Stimulated activated CD8-positive, alpha-beta memory T cell treated with anti-CD3 and anti-CD28 coated beads, Interleukin-2, amount 100 ng/mL, for 1 hour (primary cell): Measurements from ENCODE around the gene TSGA10IP.

Experiments used
- DNase-seq, 2 donors: peaks; one replicate each; pipeline ENCODE4 v3.0.0-alpha.2; 2020; ENCODE audit warnings: low read depth in 2 of 2

Gene TSGA10IP

DNA sequence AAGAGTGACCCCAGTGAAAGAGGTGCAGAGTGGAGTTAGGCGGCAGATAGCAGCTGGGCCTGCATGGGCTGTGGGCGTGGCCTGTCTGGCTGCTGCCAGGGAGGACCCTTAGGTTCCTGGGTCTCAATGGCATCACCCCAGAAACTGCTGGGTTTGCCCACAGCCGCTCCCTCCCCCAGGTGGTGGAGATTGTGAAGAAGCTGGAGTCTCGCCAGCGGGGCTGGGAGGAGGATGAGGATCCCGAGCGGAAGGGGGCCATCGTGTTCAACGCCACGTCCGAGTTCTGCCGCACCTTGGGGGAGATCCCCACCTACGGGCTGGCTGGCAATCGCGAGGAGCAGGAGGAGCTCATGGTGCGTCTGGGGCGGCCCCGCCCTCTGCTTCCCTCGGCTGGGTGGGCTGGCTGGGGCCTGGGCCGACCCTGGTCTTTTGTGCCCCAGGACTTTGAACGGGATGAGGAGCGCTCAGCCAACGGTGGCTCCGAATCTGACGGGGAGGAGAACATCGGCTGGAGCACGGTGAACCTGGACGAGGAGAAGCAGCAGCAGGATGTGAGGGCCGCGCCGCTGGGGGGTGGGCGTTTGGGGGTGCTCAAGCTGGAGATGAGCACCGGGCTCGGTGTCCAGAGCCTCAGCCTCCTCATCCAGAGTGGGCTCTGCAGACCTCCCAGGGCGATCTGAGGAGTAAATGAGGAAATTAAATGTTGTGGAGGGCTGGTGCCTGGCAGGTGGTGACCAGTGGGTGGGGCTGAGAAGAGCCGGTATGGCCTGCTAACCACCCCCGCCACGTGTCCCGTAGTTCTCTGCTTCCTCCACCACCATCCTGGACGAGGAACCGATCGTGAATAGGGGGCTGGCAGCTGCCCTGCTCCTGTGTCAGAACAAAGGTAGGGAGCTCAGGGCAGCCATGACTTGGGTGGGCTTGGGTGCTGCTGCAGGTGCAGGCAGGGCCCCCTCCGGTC, 31.2 kb downstream of the TSGA10IP start:
- no peak for DNase-seq

DNA sequence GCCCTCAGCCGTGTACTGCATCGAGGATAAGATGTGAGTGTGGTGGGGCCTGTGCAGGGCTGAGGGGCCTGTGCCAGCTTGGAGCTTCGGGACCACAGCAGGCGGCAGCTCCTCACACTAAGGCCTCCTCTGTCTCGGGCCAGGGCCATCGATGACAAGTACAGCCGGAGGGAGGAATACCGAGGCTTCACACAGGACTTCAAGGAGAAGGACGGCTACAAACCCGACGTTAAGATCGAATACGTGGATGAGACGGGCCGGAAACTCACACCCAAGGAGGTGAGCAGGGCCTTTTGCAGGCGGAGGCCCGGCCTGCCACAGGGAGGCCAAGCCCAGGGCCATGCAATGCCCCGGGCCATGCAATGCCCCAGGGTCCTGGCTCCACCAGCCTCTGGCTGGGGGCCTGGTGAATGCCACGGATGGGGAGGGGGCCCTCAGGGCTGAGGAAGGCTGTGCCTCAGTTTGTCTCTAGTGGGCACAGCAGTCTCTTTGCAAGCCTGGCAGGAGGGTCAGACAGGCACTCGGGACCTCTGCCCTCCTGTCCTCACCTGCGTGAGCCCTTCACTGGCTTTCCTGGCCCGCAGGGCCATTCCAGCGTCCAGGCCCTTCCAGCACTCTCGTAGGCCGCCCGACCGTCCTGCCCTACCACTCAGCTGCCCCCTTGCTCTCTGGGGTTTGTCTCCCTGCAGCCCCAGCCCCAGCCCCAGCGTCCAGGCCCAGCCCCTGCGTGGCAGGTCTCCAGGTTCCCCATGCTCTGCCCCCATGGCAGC, 32.5 kb downstream of the TSGA10IP start:
- DNase-seq: no peak

DNA sequence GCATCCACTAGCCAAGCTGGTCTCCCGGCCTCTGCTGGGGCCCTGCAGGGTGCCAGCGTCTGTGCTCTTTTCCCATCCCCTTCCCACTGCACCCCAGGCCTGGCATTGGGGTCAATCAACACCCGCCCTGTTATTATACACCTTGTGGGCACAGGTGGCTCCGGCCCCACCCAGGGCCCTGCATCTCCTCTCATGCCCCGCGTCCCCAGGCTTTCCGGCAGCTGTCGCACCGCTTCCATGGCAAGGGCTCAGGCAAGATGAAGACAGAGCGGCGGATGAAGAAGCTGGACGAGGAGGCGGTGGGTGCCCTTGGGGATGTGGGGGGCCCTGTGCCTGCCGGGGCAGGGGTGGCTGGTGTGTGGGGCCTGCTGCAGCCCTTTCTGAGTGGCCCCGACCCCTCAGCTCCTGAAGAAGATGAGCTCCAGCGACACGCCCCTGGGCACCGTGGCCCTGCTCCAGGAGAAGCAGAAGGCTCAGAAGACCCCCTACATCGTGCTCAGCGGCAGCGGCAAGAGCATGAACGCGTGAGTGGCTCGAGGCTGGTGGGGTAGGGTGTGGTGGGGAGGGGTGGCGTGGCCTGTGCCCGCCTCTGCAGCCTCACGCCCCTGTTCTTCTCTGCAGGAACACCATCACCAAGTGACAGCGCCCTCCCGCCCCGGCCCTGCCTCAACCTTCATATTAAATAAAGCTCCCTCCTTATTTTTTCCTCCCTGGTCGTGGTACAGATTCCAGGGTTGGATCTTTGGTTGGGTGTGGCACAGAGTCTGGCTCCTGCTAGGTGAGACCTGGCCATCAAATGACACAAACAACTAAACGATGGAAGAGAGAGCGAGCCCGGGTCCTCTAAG, 33.3 kb downstream of the TSGA10IP start:
- DNase-seq: no peak

DNA sequence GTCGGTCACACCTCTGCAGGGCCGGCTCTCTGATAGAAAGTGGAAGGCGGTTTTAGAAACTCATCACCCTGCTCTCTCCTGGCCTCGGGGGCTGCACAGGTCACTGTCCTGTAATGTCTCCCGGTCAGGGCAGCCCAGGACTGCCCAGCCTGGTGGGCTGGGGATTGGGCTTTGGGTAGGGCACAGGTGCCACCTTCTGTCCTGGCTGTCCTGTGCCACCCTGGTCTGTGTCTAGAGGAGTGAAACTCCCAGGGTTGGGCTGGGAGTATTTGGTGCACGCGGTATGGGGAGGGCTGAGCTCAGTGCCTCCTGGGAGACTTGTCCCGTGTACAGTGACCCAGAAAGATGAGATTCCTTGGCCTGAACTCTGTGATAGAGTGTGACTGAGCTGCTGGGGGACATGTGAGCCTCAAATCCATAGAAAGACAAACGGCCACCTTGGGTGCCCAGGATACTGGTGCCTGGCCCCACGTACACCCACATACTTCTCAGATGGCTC, 34.0 kb downstream of the TSGA10IP start:
- DNase-seq: no peak

DNA sequence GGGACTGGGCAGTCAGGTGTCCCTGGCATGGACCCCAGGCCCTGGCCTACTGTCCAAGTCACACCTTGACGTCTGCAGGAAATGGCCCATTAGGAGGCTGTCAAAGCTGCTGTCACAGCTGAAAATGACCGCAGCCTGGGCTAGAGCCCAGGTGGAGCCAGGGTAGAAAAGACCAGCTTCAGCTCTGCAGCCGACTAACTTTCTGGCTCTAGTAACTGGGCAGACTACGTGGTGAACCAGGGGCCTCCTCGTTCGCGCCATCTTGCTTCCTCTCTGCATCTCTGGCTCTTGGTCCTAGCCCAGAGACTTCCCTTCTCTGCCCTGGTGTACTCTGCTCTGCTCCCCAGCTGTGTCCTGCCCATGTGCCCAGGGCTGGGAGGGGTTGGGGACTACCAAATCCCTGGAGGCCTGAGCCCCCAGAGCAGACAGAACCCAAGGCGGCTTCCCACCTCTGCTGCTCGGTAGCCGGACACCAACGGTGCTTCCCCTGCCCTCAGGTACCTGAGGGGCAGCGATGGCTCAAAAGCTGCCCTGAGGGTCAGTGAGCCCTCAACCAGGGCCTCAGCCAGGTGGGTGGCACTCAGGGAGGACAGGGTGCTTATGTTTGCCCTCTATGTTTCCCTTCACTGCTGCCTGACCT, 35.9 kb downstream of the TSGA10IP start:
- DNase-seq: no peak

DNA sequence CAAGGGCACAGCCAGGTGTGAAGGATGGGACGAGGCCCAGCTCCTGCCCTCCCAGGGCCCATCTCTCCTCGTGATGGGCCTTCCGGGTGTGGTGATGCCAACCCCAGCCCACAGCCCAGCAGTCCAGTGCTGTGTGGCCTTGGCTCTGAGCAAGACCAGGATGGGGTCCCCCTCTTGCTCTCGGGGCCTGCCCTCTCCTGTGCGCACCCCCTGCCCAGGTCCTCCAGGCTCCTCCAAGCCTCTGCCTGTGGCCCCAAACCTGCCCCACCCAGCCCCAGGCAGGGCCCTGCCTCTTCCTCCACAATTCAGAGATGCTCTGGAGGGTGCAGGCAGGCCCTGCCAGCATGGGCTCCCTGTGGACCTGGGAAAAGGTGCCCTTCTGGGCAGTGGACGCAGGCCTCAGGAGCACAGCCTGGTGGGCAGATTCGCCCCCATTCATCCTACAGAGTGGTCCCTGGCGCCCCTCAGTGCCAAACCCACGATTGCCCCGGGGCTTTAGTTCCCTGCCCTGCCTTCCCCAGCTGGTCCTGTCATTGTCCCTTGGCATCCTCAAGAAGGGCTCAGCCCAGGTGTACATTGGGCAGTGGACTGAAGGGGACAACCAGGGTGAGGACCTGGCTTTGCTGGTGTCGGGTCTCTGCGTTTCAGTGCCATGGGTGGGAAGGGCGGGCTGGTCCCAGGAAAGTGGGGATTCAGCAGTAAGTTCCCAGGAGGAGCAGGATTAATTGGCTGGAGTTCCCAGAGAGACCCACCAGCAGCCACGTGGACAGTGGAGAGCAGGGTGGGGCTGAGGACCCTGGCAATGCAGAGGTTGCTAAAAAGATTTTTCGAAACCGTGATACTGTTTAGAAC, 36.9 kb downstream of the TSGA10IP start:
- no peak for DNase-seq

DNA sequence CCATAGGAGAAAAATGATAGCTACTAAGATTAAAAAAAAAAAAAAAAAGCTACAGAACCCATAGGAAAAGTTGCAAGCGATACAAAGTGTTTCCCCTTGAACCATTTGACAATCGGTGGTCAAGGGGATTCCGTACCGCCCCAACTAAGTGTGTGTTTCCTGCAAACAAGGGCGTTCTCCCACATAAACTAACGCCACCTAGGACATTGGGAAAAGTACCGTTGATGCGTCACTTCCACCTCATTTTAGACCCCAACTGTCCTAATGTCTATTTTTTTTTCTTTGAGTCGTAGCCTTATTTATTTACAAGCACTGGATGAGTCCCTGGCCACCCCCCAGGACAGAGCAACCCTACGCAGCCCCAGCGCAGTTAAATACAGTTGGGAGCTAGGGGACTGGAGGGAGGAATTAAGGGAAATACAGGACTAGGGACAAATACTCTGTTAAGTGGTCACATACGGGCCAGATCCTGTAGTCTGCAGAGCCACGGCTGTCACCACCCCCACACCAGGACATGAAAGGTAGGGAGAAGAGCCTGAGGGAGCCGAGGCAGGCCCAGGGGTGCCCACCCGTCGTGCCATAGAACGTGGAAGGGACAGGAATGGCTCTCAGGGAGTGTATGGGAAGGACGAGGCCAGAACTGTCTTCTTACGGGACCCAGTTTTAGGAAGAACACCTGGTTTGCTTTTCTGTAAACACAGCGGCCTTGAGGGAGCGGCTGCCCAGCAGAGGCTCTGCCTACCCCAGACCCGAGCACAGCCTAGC, 37.7 kb downstream of the TSGA10IP start:
- DNase-seq: no peak

DNA sequence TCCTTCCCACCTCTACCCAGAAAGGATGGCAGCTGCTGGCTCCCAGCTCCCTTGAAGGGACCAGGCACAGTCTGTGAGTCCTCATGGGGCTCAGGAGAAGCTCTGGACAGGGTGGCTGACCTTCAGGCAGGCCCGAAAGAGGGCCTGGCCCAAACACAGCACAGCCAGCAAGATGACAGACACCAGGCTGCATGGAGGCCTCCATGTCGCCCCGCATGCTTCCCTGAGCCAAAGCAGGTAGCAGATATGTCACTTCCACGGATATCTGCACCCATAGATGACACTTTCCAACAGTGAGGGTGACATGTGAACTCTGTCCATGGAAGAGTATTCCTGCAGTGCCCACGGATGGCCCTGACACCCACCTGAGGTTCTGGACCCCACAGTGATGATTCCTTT, 38.3 kb downstream of the TSGA10IP start:
- no peak for DNase-seq

DNA sequence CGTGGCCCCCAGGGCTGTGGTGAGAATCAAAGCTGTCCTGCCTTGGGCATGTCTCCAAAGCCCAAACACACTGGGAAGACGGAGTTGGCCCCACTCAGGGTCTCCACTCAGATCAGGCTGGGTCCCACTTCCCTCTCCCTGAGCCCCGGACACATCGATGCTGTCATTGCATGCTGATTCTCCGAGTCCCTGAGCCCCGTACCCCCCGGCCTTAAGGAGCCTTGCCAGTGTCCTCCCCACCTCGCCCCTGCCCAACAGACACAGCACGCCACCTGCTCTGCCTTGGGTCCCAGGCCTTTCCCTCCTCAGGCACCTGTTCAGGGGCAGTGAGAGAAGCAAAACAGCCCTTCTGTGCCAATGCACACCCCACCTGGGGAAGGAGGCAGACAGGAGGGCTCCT, 42.1 kb downstream of the TSGA10IP start:
- no peak for DNase-seq

DNA sequence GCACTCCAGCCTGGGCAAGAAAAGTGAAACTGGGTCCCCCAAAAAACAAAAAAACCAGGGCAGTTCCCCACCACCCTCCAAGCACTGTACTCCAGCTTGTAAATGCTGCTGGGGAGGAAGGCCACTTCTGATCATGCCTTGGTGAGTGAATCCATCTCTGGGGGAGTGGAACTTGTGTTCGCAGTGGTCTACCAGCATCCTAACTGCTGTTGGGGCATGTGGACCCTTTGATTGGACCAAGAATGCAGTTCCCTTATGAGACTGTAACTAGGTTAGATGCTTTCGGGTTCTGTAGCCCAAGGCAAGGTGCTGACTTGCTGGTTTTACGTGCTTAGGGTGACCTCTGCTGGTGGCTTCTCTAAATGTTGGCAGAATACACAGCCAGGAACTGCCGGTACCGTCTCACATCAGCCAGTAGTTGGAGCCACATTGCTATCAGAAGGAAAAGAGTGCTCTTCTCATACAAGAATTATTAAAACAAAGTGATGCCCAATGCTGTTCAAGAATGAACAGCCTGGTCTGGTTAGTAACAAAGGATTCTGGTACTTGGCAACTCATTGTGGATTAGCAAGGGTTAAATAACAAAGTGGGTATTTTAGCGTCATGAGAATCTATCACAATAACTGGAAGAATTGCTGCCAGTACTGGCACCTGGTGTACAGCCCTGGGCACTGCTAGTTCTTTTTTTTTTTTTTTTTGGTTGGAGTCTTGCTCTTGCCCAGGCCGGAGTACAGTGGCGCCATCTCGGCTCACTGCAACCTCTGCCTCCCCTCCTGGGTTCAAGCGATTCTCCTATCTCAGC, 43.7 kb downstream of the TSGA10IP start:
- DNase-seq: peak; percentile 81 to 83

DNA sequence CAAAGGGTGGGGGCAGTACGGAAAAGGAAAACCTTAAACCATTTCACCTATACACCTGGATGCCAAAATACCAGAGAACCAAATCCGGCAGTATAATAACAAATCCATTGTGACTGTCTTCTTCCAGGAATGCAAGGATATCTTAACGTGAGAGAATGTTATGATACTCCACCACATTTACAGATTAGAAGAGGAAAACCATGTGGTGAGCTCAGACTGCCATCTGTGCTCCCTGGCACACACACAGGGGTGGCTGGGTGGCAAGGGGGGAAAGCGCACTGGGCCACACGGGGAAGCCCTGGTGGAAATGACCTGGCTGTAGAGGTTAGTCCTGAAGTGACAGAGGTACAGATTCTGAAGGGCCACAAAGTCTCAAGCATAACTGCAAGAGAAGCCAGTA, 46.8 kb downstream of the TSGA10IP start:
- no peak for DNase-seq

DNA sequence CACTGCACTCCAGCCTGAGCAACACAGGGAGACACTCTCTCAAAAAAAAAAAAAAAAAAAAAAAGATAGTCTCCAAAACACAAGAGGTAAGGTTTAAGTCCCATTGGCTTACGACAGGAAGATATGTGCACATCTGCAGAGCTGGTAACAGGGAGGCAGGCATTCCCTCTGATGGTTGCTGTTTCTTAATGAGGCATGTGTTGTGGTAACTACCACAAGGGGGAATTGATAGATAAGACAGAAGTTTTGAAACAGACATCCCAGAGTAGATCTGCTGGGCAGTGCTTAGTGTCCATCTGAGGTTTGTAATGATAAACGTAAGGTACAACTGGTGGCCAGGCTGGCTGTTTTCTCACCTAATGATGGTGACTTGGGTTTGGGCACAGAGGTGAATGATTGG, 52.0 kb downstream of the TSGA10IP start:
- DNase-seq: no peak

DNA sequence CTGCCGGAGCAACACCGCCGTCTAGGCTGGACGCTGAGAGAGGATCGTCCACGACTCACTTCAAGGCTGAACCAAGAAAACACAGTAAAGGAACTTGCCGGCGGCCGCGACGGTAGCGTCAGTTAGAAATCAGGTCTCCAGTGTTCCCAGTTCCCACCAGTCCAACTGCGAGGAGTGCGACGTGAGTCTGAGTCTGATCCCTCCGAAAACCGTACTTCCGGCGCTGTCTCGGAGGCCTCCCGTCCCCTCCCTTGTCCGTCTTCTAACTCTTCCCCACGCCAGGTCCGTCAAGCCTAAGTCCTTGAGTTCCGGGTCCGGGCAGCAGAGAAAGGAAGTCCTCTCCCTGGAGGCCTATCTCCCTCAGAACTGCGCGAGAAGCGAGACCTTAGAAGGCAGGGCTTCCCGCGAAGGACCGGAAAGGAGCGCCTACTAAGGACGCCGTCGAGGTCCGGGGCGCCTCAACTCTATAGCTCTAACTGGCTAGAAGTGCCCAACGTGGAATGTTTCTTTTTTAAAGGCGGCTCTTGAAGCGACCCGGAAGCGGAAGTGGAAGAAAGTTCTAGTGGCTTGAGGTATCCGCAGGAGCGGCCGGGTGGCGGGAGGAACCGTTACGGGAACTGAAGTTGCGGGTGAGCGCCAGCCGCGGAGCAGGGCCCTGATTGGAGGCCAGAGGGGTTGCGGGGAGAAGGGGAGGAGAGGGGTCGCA, 56.8 kb downstream of the TSGA10IP start, which contains the start of the genes BANF1 and EIF1AD:
Gene BANF1, plus strand, starts transcription at position 562 of the 706 bp plus-strand sequence. CDS start 748 bp downstream, outside the sequence.
Gene EIF1AD, minus strand, starts transcription at position 216 of the 706 bp plus-strand sequence. CDS start 1,768 bp downstream, outside the sequence.
- DNase-seq: peak; percentile 84 to 87

DNA sequence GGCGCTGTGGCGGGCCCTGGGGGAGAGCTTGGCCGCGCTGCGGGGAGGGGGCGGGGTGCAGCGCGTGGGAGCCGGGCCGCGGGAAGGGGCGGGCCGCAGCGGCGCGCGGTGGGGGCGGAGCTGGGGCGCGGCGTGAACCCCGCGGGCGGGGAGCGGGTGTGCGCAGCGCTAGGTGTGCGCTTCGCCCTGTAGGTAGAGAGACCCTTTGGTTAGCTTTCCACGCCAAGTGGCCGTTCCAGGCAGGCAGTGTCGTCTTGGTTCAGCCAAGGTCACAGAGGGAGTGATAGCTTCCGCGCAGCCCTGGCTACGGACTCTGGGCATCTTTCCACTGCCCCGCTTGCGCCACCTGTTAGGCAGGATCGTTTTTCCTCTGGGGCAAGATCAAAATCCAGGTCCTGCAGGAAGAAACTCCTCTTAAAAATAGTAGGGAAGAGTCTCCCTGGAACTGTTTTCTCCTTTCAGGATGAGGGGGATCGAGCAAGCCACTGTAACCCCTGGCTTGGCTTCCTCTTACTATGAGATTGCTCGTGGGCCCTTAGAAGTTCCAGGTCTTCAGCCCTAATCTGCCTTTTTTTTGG, 57.5 kb downstream of the TSGA10IP start:
- no peak for DNase-seq

DNA sequence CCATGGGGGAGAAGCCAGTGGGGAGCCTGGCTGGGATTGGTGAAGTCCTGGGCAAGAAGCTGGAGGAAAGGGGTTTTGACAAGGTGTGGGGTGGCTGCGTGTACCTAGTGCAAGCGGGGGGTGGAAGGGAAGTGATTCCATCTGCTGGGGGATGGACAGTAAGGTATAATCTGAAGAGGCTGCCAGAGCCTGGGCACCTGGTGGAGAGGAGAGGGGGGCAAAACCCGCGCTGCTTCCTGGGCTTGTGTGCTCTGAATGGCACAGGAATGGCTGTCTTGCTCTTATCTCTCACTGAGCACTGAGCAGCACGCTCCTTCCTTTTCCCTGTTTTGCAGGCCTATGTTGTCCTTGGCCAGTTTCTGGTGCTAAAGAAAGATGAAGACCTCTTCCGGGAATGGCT, 58.0 kb downstream of the TSGA10IP start:
- no peak for DNase-seq

DNA sequence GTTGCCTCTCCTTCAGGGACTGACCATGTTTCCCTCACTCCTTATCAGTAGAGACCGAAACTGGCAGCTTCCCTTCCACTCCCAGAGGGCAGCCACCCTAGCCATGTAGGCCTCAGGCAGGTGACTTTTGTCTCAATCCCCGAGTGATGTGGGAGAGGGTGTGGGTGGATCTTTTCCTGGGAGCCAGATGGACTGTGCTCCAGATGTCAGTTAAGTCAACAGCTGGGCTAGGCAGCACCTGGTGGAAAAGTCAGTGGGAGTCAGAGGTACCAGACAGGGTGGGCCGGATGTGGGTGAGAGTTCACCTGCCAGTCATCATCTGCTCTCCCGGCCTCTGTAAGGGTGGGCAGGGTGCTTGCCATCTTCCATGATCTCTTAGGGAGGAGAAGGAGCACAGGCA, 58.9 kb downstream of the TSGA10IP start:
- DNase-seq: no peak

DNA sequence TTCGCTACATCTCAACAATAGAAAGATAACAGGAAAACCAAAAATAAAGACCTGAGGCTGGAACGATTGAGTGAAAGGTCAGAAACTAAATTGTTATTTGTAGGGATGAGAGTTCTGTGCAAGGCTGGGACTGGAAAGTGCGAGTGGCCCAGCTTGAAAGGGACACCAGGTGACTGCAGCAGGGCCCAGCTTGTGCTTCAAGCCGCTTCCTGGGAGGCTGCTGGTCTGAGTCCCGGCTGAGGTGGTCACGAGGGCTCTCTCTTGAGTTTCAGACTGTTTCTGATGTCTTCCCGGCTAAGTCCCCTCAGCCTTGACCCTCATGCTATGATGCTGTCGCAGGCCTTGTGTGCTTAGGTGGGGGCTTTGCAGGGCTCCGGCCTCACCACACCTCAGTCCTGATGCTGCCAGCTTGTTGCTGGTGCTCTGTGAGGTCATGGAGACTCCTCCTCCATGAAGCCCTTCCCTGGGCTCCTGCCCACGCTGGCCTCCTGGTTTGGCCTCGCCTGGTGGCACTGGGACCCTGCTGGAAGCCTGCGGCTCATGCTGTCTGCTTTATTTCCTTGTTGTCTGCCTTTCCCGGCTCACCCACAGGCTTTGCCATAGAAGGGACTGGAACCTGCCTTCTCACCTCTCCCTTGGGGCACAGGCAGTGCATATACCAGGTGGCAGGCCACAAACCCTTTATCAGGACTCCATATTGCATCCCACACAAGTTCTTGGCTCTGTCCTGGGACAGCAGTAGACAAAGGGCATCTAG, 61.0 kb downstream of the TSGA10IP start:
- no peak for DNase-seq
